Naive thymus-derived CD4-positive, alpha-beta T cell (primary cell): ENCODE data around the gene IRS1. TPM values are rescaled to one million over a fixed set of nuclear protein-coding genes. Genes with fewer than 3 reads are reported as not detected.

ENCODE experiments used
- ATAC-seq: fragments of 150-1000 bp; cut with Tn5 transposase; 2 replicates; pipeline ENCODE4 v1.10.0; 2021; ENCODE audit warnings: mild to moderate bottlenecking, moderate library complexity
- CTCF ChIA-PET: fragments of 350-600 bp; sonication (Branson Sonifier 250); formaldehyde crosslinking; loops from one replicate; lab custom pipeline; 2021; ENCODE audit warnings: antibody characterized with exemption; lab: Charles Lee
- POLR2A ChIA-PET: fragments of 350-600 bp; sonication (Branson Sonifier 250); formaldehyde crosslinking; loops from one replicate; lab custom pipeline; 2021; ENCODE audit warnings: antibody characterized with exemption, inconsistent platforms; lab: Charles Lee
- DNase-seq, 9 donors: peaks; one replicate each; pipeline versions ENCODE4 v3.0.0 to v3.0.0-alpha.2; 2020 to 2022; ENCODE audit warnings: mixed read lengths in 1 of 9
- H3K27ac ChIP-seq: one replicate; pipeline ENCODE4 v1.7.0; 2013; ENCODE audit warnings: mild to moderate bottlenecking, low read depth, low read length, moderate library complexity
- H3K27me3 ChIP-seq, 2 donors: one replicate each; pipeline ENCODE4 v1.7.0; 2013; ENCODE audit warnings: low read length in 2 of 2, mild to moderate bottlenecking in 2 of 2, moderate library complexity in 2 of 2; ENCODE audit not compliant: control insufficient read depth in 2 of 2, insufficient read depth in 2 of 2
- H3K36me3 ChIP-seq, 3 experiments: 1 replicate in 2 of 3; 2 replicates in 1 of 3; pipeline ENCODE4 v1.7.0; 2013; ENCODE audit warnings: low read length in 3 of 3, mild to moderate bottlenecking in 3 of 3, moderate library complexity in 1 of 3; ENCODE audit not compliant: insufficient read depth in 3 of 3, control insufficient read depth in 2 of 3
- H3K4me1 ChIP-seq, 2 donors: one replicate each; pipeline ENCODE4 v1.7.0; 2013; ENCODE audit warnings: low read length in 2 of 2, mild to moderate bottlenecking in 2 of 2, moderate library complexity in 1 of 2; ENCODE audit not compliant: control insufficient read depth in 2 of 2, insufficient read depth in 2 of 2
- H3K4me3 ChIP-seq: 2 replicates; pipeline ENCODE4 v1.7.0; 2013; ENCODE audit warnings: mild to moderate bottlenecking, low read length
- H3K9me3 ChIP-seq, 3 experiments: 1 replicate in 2 of 3; 2 replicates in 1 of 3; pipeline ENCODE4 v1.7.0; 2013; ENCODE audit warnings: low read length in 3 of 3; ENCODE audit not compliant: control insufficient read depth in 2 of 3
- H3K27ac Mint-ChIP-seq, 9 donors: one replicate each; pipeline ENCODE4 v1.8.0; 2020 to 2022; ENCODE audit warnings: mixed read lengths in 9 of 9, mild to moderate bottlenecking in 8 of 9, moderate library complexity in 5 of 9, inconsistent platforms in 2 of 9
- H3K27me3 Mint-ChIP-seq, 5 donors: one replicate each; pipeline ENCODE4 v1.8.0; 2021 to 2022; ENCODE audit warnings: mixed read lengths in 5 of 5, mild to moderate bottlenecking in 1 of 5
- H3K36me3 Mint-ChIP-seq, 5 donors: one replicate each; pipeline ENCODE4 v1.8.0; 2020 to 2022; ENCODE audit warnings: mixed read lengths in 5 of 5, mild to moderate bottlenecking in 3 of 5, inconsistent platforms in 1 of 5
- H3K4me1 Mint-ChIP-seq, 7 donors: one replicate each; pipeline ENCODE4 v1.8.0; 2020 to 2022; ENCODE audit warnings: mixed read lengths in 7 of 7, mild to moderate bottlenecking in 3 of 7, inconsistent platforms in 1 of 7
- H3K4me3 Mint-ChIP-seq, 10 donors: one replicate each; pipeline ENCODE4 v1.8.0; 2020 to 2022; ENCODE audit warnings: mild to moderate bottlenecking in 10 of 10, mixed read lengths in 10 of 10, moderate library complexity in 6 of 10, inconsistent platforms in 2 of 10
- H3K9me3 Mint-ChIP-seq, 11 donors: one replicate each; pipeline ENCODE4 v1.8.0; 2020 to 2022; ENCODE audit warnings: mixed read lengths in 11 of 11, mild to moderate bottlenecking in 4 of 11, inconsistent platforms in 1 of 11, moderate library complexity in 1 of 11
- intact Hi-C, 2 donors: fragments of 100-400 bp; cut with micrococcal nuclease; formaldehyde crosslinking; loops; one replicate each; pipeline ENCODE4 v1.15.1; 2023
- polyA plus RNA-seq, 2 donors: library from polyadenylated mRNA; unstranded; fragments of 300-500 nt; fragmentation: Illumina TruSeq; gene quantifications; one replicate each; pipeline ENCODE4 v1.2.3, GENCODE V29; 2021
- total RNA-seq, 6 experiments: library from RNA in 5 of 6; stranded (reverse) in 5 of 6; gene quantifications; 1 replicate in 5 of 6; 2 replicates in 1 of 6; pipeline ENCODE4 v1.2.3 and lab custom pipeline; 2021 to 2026

The IRS1 gene
- total and polyA plus RNA-seq, 7 experiments from 2014 or later = 0.40 to 7.1 (median 3.3) TPM

GRCh38 chr2:226794196-226794661, 5.4 kb downstream of the IRS1 start:
- peaks cover 8 to 12% of the 10 kb centered on the region in 2 donors for H3K4me1 ChIP-seq
- Mint-ChIP-seq H3K4me1 (peaks cover 5 to 55% (median 37%) of the 10 kb centered on the region in 7 donors), H3K4me3 (peak overlapping the region in 4 of 10 donors; percentile 18 to 39 (median 36)), H3K9me3 (no peaks in the 10 kb centered on the region), H3K27ac (peak overlapping the region in 5 of 9 donors; percentile 33 to 87 (median 74)), H3K27me3 (peaks cover 0 to 2% (median 0%) of the 10 kb centered on the region in 5 donors), H3K36me3 (peaks cover 0 to 6% (median 0%) of the 10 kb centered on the region in 5 donors)
- DNase-seq = no peak
- H3K27ac ChIP-seq = no peak overlapping the region
- H3K27me3 ChIP-seq = no peaks in the 10 kb centered on the region
- ATAC-seq = no peak
- intact Hi-C loops = loop anchor here (5.0 kb wide), 3 partner anchors 77 to 1847 kb away; partner anchors contain the start of gene AGFG1 (in 1 of the 2)
- ChIA-PET POLR2A (interaction anchor here (0.7 to 0.8 kb wide), 2 partner anchors 42 to 144 kb away, joined by 3 read pairs; partner anchors contain the start of gene RHBDD1), CTCF (no interaction called here)
- peaks cover 0 to 7% (median 0%) of the 10 kb centered on the region in 3 experiments for H3K36me3 ChIP-seq
- H3K9me3 ChIP-seq = no peaks in the 10 kb centered on the region
- H3K4me3 ChIP-seq = no peak overlapping the region

GRCh38 chr2:226793646-226794045, 6.0 kb downstream of the IRS1 start:
- POLR2A ChIA-PET = interaction anchor here (0.7 kb wide), 1 partner anchor 143 kb away, joined by 3 read pairs; no protein-coding TSS in a partner anchor

GRCh38 chr2:226792155-226792881, 7.3 kb downstream of the IRS1 start:
- Histone ChIP-seq H3K4me1 (peaks cover 8 to 12% of the 10 kb centered on the region in 2 donors), H3K4me3 (peak overlapping the region; percentile 79), H3K27me3 (no peaks in the 10 kb centered on the region), H3K9me3 (no peaks in the 10 kb centered on the region), H3K27ac (peak overlapping the region; percentile 97), H3K36me3 (no peaks in the 10 kb centered on the region)
- no peak for ATAC-seq
- peaks cover 0 to 11% (median 0%) of the 10 kb centered on the region in 5 donors for H3K36me3 Mint-ChIP-seq
- no peak for DNase-seq
- peaks cover 0 to 1% (median 0%) of the 10 kb centered on the region in 5 donors for H3K27me3 Mint-ChIP-seq
- CTCF ChIA-PET = interaction anchor here (1.0 kb wide), 1 partner anchor 10 kb away, joined by 3 read pairs; no protein-coding TSS in a partner anchor
- H3K27ac Mint-ChIP-seq = peak overlapping the region; percentile 50 to 100 (median 92)
- peaks cover 5 to 63% (median 41%) of the 10 kb centered on the region in 7 donors for H3K4me1 Mint-ChIP-seq
- peak overlapping the region; percentile 69 to 99 (median 81) for H3K4me3 Mint-ChIP-seq
- H3K9me3 Mint-ChIP-seq = no peaks in the 10 kb centered on the region
- POLR2A ChIA-PET = interaction anchor here (0.7 to 0.9 kb wide), 2 partner anchors 48 to 1778 kb away, joined by 3 to 4 read pairs; no protein-coding TSS in a partner anchor
- intact Hi-C loops = loop anchor here (5.0 kb wide), 3 partner anchors 75 to 1845 kb away; partner anchors contain the start of gene AGFG1 (in 1 of the 2)

More at GRCh38 chr2:226793646-226794045, 6.0 kb downstream of the IRS1 start:
- no peaks in the 10 kb centered on the region for H3K9me3 ChIP-seq
- peaks cover 0 to 1% (median 0%) of the 10 kb centered on the region in 3 experiments for H3K36me3 ChIP-seq
- intact Hi-C loops = loop anchor here (5.0 kb wide), 3 partner anchors 76 to 1846 kb away; partner anchors contain the start of gene AGFG1 (in 1 of the 2)
- CTCF ChIA-PET = no interaction called here
- no peak overlapping the region for H3K4me3 ChIP-seq
- peaks cover 8 to 12% of the 10 kb centered on the region in 2 donors for H3K4me1 ChIP-seq
- DNase-seq (no peak), ATAC-seq (no peak)
- Mint-ChIP-seq H3K27ac (peak overlapping the region in 5 of 9 donors; percentile 6 to 99 (median 70)), H3K9me3 (no peaks in the 10 kb centered on the region), H3K36me3 (peaks cover 0 to 6% (median 0%) of the 10 kb centered on the region in 5 donors), H3K4me3 (peak overlapping the region in 1 of 10 donors; percentile 18), H3K27me3 (peaks cover 0 to 2% (median 0%) of the 10 kb centered on the region in 5 donors), H3K4me1 (peaks cover 5 to 60% (median 37%) of the 10 kb centered on the region in 7 donors)
- H3K27me3 ChIP-seq = no peaks in the 10 kb centered on the region
- no peak overlapping the region for H3K27ac ChIP-seq

- peaks cover 0 to 17% (median 0%) of the 10 kb centered on the region in 5 donors for H3K36me3 Mint-ChIP-seq
- Histone ChIP-seq H3K4me1 (peaks cover 8 to 12% of the 10 kb centered on the region in 2 donors), H3K27me3 (no peaks in the 10 kb centered on the region), H3K4me3 (peak overlapping the region; percentile 79), H3K36me3 (no peaks in the 10 kb centered on the region), H3K9me3 (no peaks in the 10 kb centered on the region), H3K27ac (peak overlapping the region; percentile 97)
- peaks cover 5 to 61% (median 41%) of the 10 kb centered on the region in 7 donors for H3K4me1 Mint-ChIP-seq
- peak overlapping the region; percentile 92 to 99 (median 97) for H3K4me3 Mint-ChIP-seq
- ATAC-seq (peak; percentile 97), DNase-seq (peak; percentile 88 to 96 (median 94))
- H3K9me3 Mint-ChIP-seq = no peaks in the 10 kb centered on the region
- ChIA-PET CTCF (interaction anchor here (1.0 kb wide), 1 partner anchor 11 kb away, joined by 3 read pairs; no protein-coding TSS in a partner anchor), POLR2A (interaction anchor here (1.0 to 3.8 kb wide), 5 partner anchors 9 to 61 kb away, joined by 4 to 28 read pairs (median 8); partner anchors contain the start of genes IRS1 and RHBDD1)
- intact Hi-C loops = loop anchor here (1.0 to 5.0 kb wide), 8 partner anchors 8 to 1844 kb away; partner anchors contain the start of genes IRS1 (in 2 of the 2), MFF (in 2 of the 2), RHBDD1 (in 2 of the 2) and AGFG1 (in 1 of the 2)
- no peaks in the 10 kb centered on the region for H3K27me3 Mint-ChIP-seq
- peak overlapping the region; percentile 99 to 100 (median 99) for H3K27ac Mint-ChIP-seq
These were observed 8.0 kb downstream of the IRS1 start for GRCh38 chr2:226791487-226792081.

GRCh38 chr2:226791056-226791486, 8.5 kb downstream of the IRS1 start:
- ATAC-seq (peak; percentile 77), DNase-seq (peak in 3 of 9 donors; percentile 82 to 90 (median 89))
- Mint-ChIP-seq H3K9me3 (no peaks in the 10 kb centered on the region), H3K27ac (peak overlapping the region; percentile 99 to 100 (median 99)), H3K36me3 (peaks cover 0 to 15% (median 0%) of the 10 kb centered on the region in 5 donors), H3K27me3 (no peaks in the 10 kb centered on the region), H3K4me1 (peaks cover 5 to 56% (median 41%) of the 10 kb centered on the region in 7 donors), H3K4me3 (peak overlapping the region; percentile 92 to 99 (median 97))
- peak overlapping the region; percentile 79 for H3K4me3 ChIP-seq
- no peaks in the 10 kb centered on the region for H3K9me3 ChIP-seq
- peak overlapping the region; percentile 97 for H3K27ac ChIP-seq
- H3K36me3 ChIP-seq = no peaks in the 10 kb centered on the region
- intact Hi-C loops = loop anchor here (1.0 to 5.0 kb wide), 8 partner anchors 8 to 1844 kb away; partner anchors contain the start of genes IRS1 (in 2 of the 2), MFF (in 2 of the 2), RHBDD1 (in 2 of the 2) and AGFG1 (in 1 of the 2)
- peaks cover 8 to 12% of the 10 kb centered on the region in 2 donors for H3K4me1 ChIP-seq
- ChIA-PET CTCF (interaction anchor here (1.0 kb wide), 1 partner anchor 11 kb away, joined by 3 read pairs; no protein-coding TSS in a partner anchor), POLR2A (interaction anchor here (1.0 to 3.8 kb wide), 6 partner anchors 9 to 61 kb away, joined by 4 to 28 read pairs (median 6); partner anchors contain the start of genes IRS1 and RHBDD1)
- H3K27me3 ChIP-seq = no peaks in the 10 kb centered on the region
